Trophoblast cell (in vitro differentiated cells and primary cell): ENCODE results near the gene SMAD4.

Source experiments
- DNase-seq, 2 donors: peaks; one replicate each; pipeline ENCODE4 v3.0.0-alpha.2; 2016
- H2AFZ ChIP-seq: 2 replicates; pipeline ENCODE4 v1.6.1; 2013; ENCODE audit warnings: low read length, moderate library complexity, mild to moderate bottlenecking; ENCODE audit not compliant: insufficient read depth, poor library complexity
- H2AK5ac ChIP-seq: 2 replicates; pipeline ENCODE4 v1.6.1; 2013; ENCODE audit warnings: mild to moderate bottlenecking, low read length
- H2BK120ac ChIP-seq: 2 replicates; pipeline ENCODE4 v1.6.1; 2013; ENCODE audit warnings: low read length, mild to moderate bottlenecking, moderate library complexity; ENCODE audit not compliant: insufficient read depth, poor library complexity
- H2BK12ac ChIP-seq: 2 replicates; pipeline ENCODE4 v1.6.1; 2013; ENCODE audit warnings: mild to moderate bottlenecking, low read length, moderate library complexity
- H2BK5ac ChIP-seq: 2 replicates; pipeline ENCODE4 v1.6.1; 2013; ENCODE audit warnings: low read length, low read depth, moderate library complexity, mild to moderate bottlenecking; ENCODE audit not compliant: poor library complexity
- H3K14ac ChIP-seq: 2 replicates; pipeline ENCODE4 v1.6.1; 2013; ENCODE audit warnings: mild to moderate bottlenecking, low read length
- H3K18ac ChIP-seq: 2 replicates; pipeline ENCODE4 v1.6.1; 2013; ENCODE audit warnings: mild to moderate bottlenecking, low read length
- H3K23ac ChIP-seq: 2 replicates; pipeline ENCODE4 v1.6.1; 2013; ENCODE audit warnings: low read length
- H3K27ac ChIP-seq: 2 replicates; pipeline ENCODE4 v1.5.1; 2013; ENCODE audit warnings: low read depth, mild to moderate bottlenecking, inconsistent platforms, low read length, moderate library complexity
- H3K27me3 ChIP-seq: 2 replicates; pipeline ENCODE4 v1.6.1; 2013; ENCODE audit warnings: inconsistent platforms, mild to moderate bottlenecking, low read length, moderate library complexity; ENCODE audit not compliant: insufficient read depth
- H3K36me3 ChIP-seq, 2 experiments: 1 replicate in 1 of 2; 2 replicates in 1 of 2; pipeline ENCODE4 v1.6.1; 2013; ENCODE audit warnings: low read length in 2 of 2, mild to moderate bottlenecking in 2 of 2, moderate library complexity in 1 of 2; ENCODE audit not compliant: insufficient read depth in 2 of 2, control insufficient read depth in 1 of 2
- H3K4ac ChIP-seq: 2 replicates; pipeline ENCODE4 v1.6.1; 2013; ENCODE audit warnings: low read depth, mild to moderate bottlenecking, low read length, moderate library complexity
- H3K4me1 ChIP-seq, 2 experiments: 1 replicate in 1 of 2; 2 replicates in 1 of 2; pipeline ENCODE4 v1.6.1; 2013; ENCODE audit warnings: low read length in 2 of 2, mild to moderate bottlenecking in 2 of 2, moderate library complexity in 1 of 2; ENCODE audit not compliant: insufficient read depth in 2 of 2, control insufficient read depth in 1 of 2
- H3K4me2 ChIP-seq: 2 replicates; pipeline ENCODE4 v1.6.1; 2013; ENCODE audit warnings: inconsistent platforms, mild to moderate bottlenecking, low read length, moderate library complexity
- H3K4me3 ChIP-seq: 2 replicates; pipeline ENCODE4 v1.5.1; 2013; ENCODE audit warnings: mild to moderate bottlenecking, low read depth, low read length, inconsistent platforms
- H3K79me1 ChIP-seq: one replicate; pipeline ENCODE4 v1.6.1; 2013; ENCODE audit warnings: low read length
- H3K79me2 ChIP-seq: 2 replicates; pipeline ENCODE4 v1.6.1; 2013; ENCODE audit warnings: low read length, mild to moderate bottlenecking; ENCODE audit not compliant: control insufficient read depth, insufficient read depth, poor library complexity
- H3K9ac ChIP-seq: 2 replicates; pipeline ENCODE4 v1.6.1; 2013; ENCODE audit warnings: mild to moderate bottlenecking, low read length
- H3K9me3 ChIP-seq: 2 replicates; pipeline ENCODE4 v1.6.1; 2013; ENCODE audit warnings: low read depth, mild to moderate bottlenecking, control low read depth, inconsistent platforms, low read length; ENCODE audit not compliant: insufficient read depth
- H4K12ac ChIP-seq: 2 replicates; pipeline ENCODE4 v1.6.1; 2013; ENCODE audit warnings: low read depth, mild to moderate bottlenecking, low read length, moderate library complexity
- H4K8ac ChIP-seq: 2 replicates; pipeline ENCODE4 v1.6.1; 2013; ENCODE audit warnings: low read depth, mild to moderate bottlenecking, low read length, moderate library complexity
- H4K91ac ChIP-seq: one replicate; pipeline ENCODE4 v1.6.1; 2013; ENCODE audit warnings: low read depth, mild to moderate bottlenecking, low read length, moderate library complexity
- WGBS: extraction: QIAGEN DNeasy Blood & Tissue Kit; methylation state at CpG from one replicate; pipeline ENCODE4 v1.1.7; 2013; ENCODE audit warnings: missing lambda C conversion rate; ENCODE audit not compliant: insufficient read length, insufficient coverage; ENCODE audit errors: extremely low coverage; 5-methylcytosine and 5-hydroxymethylcytosine counted together

The SMAD4 gene

GRCh38 chr18:51007790-51008139 lies 22.2 kb upstream of the SMAD4 start:
- Histone ChIP-seq H3K9me3 (no peaks in the 10 kb centered on the region), H3K79me2 (no peaks in the 10 kb centered on the region), H3K23ac (no peak overlapping the region), H2AK5ac (peak overlapping the region; percentile 27), H4K91ac (peak overlapping the region; percentile 66), H4K12ac (no peak overlapping the region), H2BK12ac (peak overlapping the region; percentile 52), H3K4ac (no peak overlapping the region), H2BK5ac (peak overlapping the region; percentile 11), H3K36me3 (no peaks in the 10 kb centered on the region), H2AFZ (no peak overlapping the region), H4K8ac (no peak overlapping the region), H3K4me3 (no peak overlapping the region), H3K9ac (no peak overlapping the region), H3K27me3 (no peaks in the 10 kb centered on the region), H3K18ac (peak overlapping the region; percentile 4), H3K79me1 (peaks cover 13% of the 10 kb centered on the region), H3K4me1 (peaks cover 19 to 24% of the 10 kb centered on the region in 2 experiments), H3K4me2 (no peak overlapping the region), H3K14ac (peak overlapping the region; percentile 80), H3K27ac (peak overlapping the region; percentile 43), H2BK120ac (peak overlapping the region; percentile 39)
- DNase-seq: no peak
- no CpG with 5 or more reads among the region's 1 CpG for WGBS

- Histone ChIP-seq H3K4ac (no peak overlapping the region), H2BK12ac (no peak overlapping the region), H3K27me3 (no peaks in the 10 kb centered on the region), H4K12ac (no peak overlapping the region), H3K14ac (no peak overlapping the region), H3K4me1 (peaks cover 19 to 24% of the 10 kb centered on the region in 2 experiments), H3K9me3 (no peaks in the 10 kb centered on the region), H2BK5ac (no peak overlapping the region), H3K9ac (no peak overlapping the region), H2BK120ac (no peak overlapping the region), H3K36me3 (no peaks in the 10 kb centered on the region), H3K27ac (no peak overlapping the region), H4K8ac (no peak overlapping the region), H4K91ac (no peak overlapping the region), H3K4me3 (no peak overlapping the region), H3K79me1 (peaks cover 13% of the 10 kb centered on the region), H3K79me2 (no peaks in the 10 kb centered on the region), H2AK5ac (no peak overlapping the region), H3K18ac (no peak overlapping the region), H2AFZ (no peak overlapping the region), H3K4me2 (no peak overlapping the region), H3K23ac (no peak overlapping the region)
- no peak for DNase-seq
Observed at GRCh38 chr18:51009072-51009471, 20.9 kb upstream of the SMAD4 start.

- peaks cover 19 to 24% of the 10 kb centered on the region in 2 experiments for H3K4me1 ChIP-seq
- no peaks in the 10 kb centered on the region for H3K27me3 ChIP-seq
- no peak overlapping the region for H4K91ac ChIP-seq
- H2AFZ ChIP-seq: no peak overlapping the region
- no peak overlapping the region for H3K27ac ChIP-seq
- H3K9ac ChIP-seq: no peak overlapping the region
- no peak overlapping the region for H2BK120ac ChIP-seq
- H3K36me3 ChIP-seq: no peaks in the 10 kb centered on the region
- H4K12ac ChIP-seq: no peak overlapping the region
- no peak overlapping the region for H2AK5ac ChIP-seq
- H3K9me3 ChIP-seq: no peaks in the 10 kb centered on the region
- no peak overlapping the region for H3K23ac ChIP-seq
- no peaks in the 10 kb centered on the region for H3K79me2 ChIP-seq
- H2BK5ac ChIP-seq: no peak overlapping the region
- no peak overlapping the region for H3K4me2 ChIP-seq
- H2BK12ac ChIP-seq: no peak overlapping the region
- no peak overlapping the region for H3K14ac ChIP-seq
- peak in 1 of 2 donors; percentile 37 for DNase-seq
- H4K8ac ChIP-seq: no peak overlapping the region
- no peak overlapping the region for H3K4me3 ChIP-seq
- no peak overlapping the region for H3K4ac ChIP-seq
- H3K18ac ChIP-seq: no peak overlapping the region
- H3K79me1 ChIP-seq: peaks cover 13% of the 10 kb centered on the region
Observed at GRCh38 chr18:51010218-51010617, 19.8 kb upstream of the SMAD4 start.

- Histone ChIP-seq H3K36me3 (no peaks in the 10 kb centered on the region), H3K4me3 (no peak overlapping the region), H3K9ac (no peak overlapping the region), H3K4me1 (peaks cover 12 to 15% of the 10 kb centered on the region in 2 experiments), H3K18ac (no peak overlapping the region), H3K79me2 (no peaks in the 10 kb centered on the region), H2AFZ (no peak overlapping the region), H3K4me2 (no peak overlapping the region), H3K14ac (no peak overlapping the region), H2AK5ac (no peak overlapping the region), H2BK5ac (no peak overlapping the region), H3K9me3 (no peaks in the 10 kb centered on the region), H4K8ac (no peak overlapping the region), H3K27me3 (no peaks in the 10 kb centered on the region), H2BK12ac (no peak overlapping the region), H3K27ac (no peak overlapping the region), H3K23ac (no peak overlapping the region), H3K4ac (no peak overlapping the region), H2BK120ac (no peak overlapping the region), H4K12ac (no peak overlapping the region), H3K79me1 (peaks cover 9% of the 10 kb centered on the region), H4K91ac (no peak overlapping the region)
- DNase-seq: no peak
- WGBS: no CpG with 5 or more reads among the region's 3 CpGs
Observed at GRCh38 chr18:51011709-51012108, 18.3 kb upstream of the SMAD4 start.
